Liver (tissue), 9 donors: Measurements from ENCODE around the gene FAIM2. TPM values are rescaled to one million over a fixed set of nuclear protein-coding genes. Genes with fewer than 3 reads are reported as not detected.

Experiments used
- DNase-seq: peaks from one replicate; pipeline ENCODE4 v3.0.0-alpha.2; 2017; ENCODE audit warnings: low spot score
- H3K27ac ChIP-seq, 2 donors: one replicate each; pipeline ENCODE4 v1.7.0; 2013; ENCODE audit warnings: inconsistent platforms in 2 of 2, low read length in 2 of 2, control low read depth in 1 of 2, low read depth in 1 of 2, mild to moderate bottlenecking in 1 of 2
- H3K27me3 ChIP-seq, 4 donors: one replicate each; pipeline versions ENCODE4 v1.6.1 to v1.7.0; 2013; ENCODE audit warnings: low read length in 3 of 4, inconsistent platforms in 1 of 4, mild to moderate bottlenecking in 1 of 4, moderate library complexity in 1 of 4; ENCODE audit not compliant: control insufficient read depth in 4 of 4, insufficient read depth in 4 of 4
- H3K36me3 ChIP-seq, 4 donors: one replicate each; pipeline versions ENCODE4 v1.6.1 to v1.7.0; 2013; ENCODE audit warnings: low read length in 3 of 4, mild to moderate bottlenecking in 3 of 4, low read depth in 1 of 4, moderate library complexity in 1 of 4; ENCODE audit not compliant: control insufficient read depth in 4 of 4, insufficient read depth in 3 of 4
- H3K4me1 ChIP-seq, 4 donors: one replicate each; pipeline versions ENCODE4 v1.6.1 to v1.7.0; 2013; ENCODE audit warnings: low read length in 3 of 4, mild to moderate bottlenecking in 3 of 4, moderate library complexity in 1 of 4; ENCODE audit not compliant: control insufficient read depth in 4 of 4, insufficient read depth in 4 of 4
- H3K4me3 ChIP-seq, 3 donors: one replicate each; pipeline versions ENCODE4 v1.6.1 to v1.7.0; 2013; ENCODE audit warnings: low read length in 3 of 3, control low read depth in 1 of 3, low read depth in 1 of 3, mild to moderate bottlenecking in 1 of 3
- H3K9ac ChIP-seq, 2 donors: one replicate each; pipeline ENCODE4 v1.7.0; 2013; ENCODE audit warnings: low read length in 2 of 2, mild to moderate bottlenecking in 2 of 2, moderate library complexity in 2 of 2, control low read depth in 1 of 2, low read depth in 1 of 2
- H3K9me3 ChIP-seq, 4 donors: one replicate each; pipeline versions ENCODE4 v1.6.1 to v1.7.0; 2013; ENCODE audit warnings: low read length in 3 of 4; ENCODE audit not compliant: control insufficient read depth in 4 of 4
- ATF3 ChIP-seq: IDR thresholded peaks from 2 replicates; pipeline ENCODE4 v1.6.1; 2016; ENCODE audit warnings: antibody characterized with exemption
- CTCF ChIP-seq: fragments of 150-350 bp; IDR thresholded peaks from 2 replicates; pipeline ENCODE4 v1.5.1; 2017; ENCODE audit warnings: improper control_type of control experiment, low read depth, low read length; ENCODE audit not compliant: missing input control
- FOXA1 ChIP-seq: IDR thresholded peaks from 2 replicates; pipeline ENCODE4 v1.6.1; 2016; ENCODE audit warnings: antibody characterized with exemption
- FOXA2 ChIP-seq: IDR thresholded peaks from 2 replicates; pipeline ENCODE4 v1.6.1; 2016; ENCODE audit warnings: antibody characterized with exemption
- GABPA ChIP-seq, 2 donors: IDR thresholded peaks in 1 of 2; conservative IDR thresholded peaks in 1 of 2; 2 replicates each; pipeline ENCODE4 v1.6.1; 2016; ENCODE audit warnings: antibody characterized with exemption in 2 of 2, mild to moderate bottlenecking in 1 of 2, moderate library complexity in 1 of 2
- HNF4A ChIP-seq, 2 donors: conservative IDR thresholded peaks; 2 replicates each; pipeline ENCODE4 v1.6.1; 2016; ENCODE audit warnings: antibody characterized with exemption in 2 of 2, mild to moderate bottlenecking in 2 of 2
- HNF4G ChIP-seq: IDR thresholded peaks from 2 replicates; pipeline ENCODE4 v1.6.1; 2016; ENCODE audit warnings: antibody characterized with exemption
- JUND ChIP-seq, 2 donors: IDR thresholded peaks; 2 replicates each; pipeline ENCODE4 v1.6.1; 2016; ENCODE audit warnings: antibody characterized with exemption in 2 of 2
- MAX ChIP-seq: IDR thresholded peaks from 2 replicates; pipeline ENCODE4 v1.6.1; 2016; ENCODE audit warnings: antibody characterized with exemption
- NR2F2 ChIP-seq: IDR thresholded peaks from 2 replicates; pipeline ENCODE4 v1.6.1; 2016; ENCODE audit warnings: antibody characterized with exemption
- RAD21 ChIP-seq, 2 donors: IDR thresholded peaks; 2 replicates each; pipeline ENCODE4 v1.6.1; 2016; ENCODE audit warnings: antibody characterized with exemption in 2 of 2, mild to moderate bottlenecking in 2 of 2
- REST ChIP-seq: IDR thresholded peaks from 2 replicates; pipeline ENCODE4 v1.6.1; 2016; ENCODE audit warnings: antibody characterized with exemption, mild to moderate bottlenecking
- RXRA ChIP-seq, 2 donors: IDR thresholded peaks; 2 replicates each; pipeline ENCODE4 v1.6.1; 2017 to 2018; ENCODE audit warnings: antibody characterized with exemption in 2 of 2, mild to moderate bottlenecking in 1 of 2
- SP1 ChIP-seq: IDR thresholded peaks from 2 replicates; pipeline ENCODE4 v1.6.1; 2018; ENCODE audit warnings: antibody characterized with exemption, mild to moderate bottlenecking
- TAF1 ChIP-seq: conservative IDR thresholded peaks from 2 replicates; pipeline ENCODE4 v1.6.1; 2016; ENCODE audit warnings: antibody characterized with exemption, mild to moderate bottlenecking
- YY1 ChIP-seq: IDR thresholded peaks from 2 replicates; pipeline ENCODE4 v1.6.1; 2016; ENCODE audit warnings: antibody characterized with exemption, mild to moderate bottlenecking
- ZBTB33 ChIP-seq: IDR thresholded peaks from 2 replicates; pipeline ENCODE4 v1.6.1; 2016; ENCODE audit warnings: antibody characterized with exemption
- WGBS: extraction: QIAGEN DNeasy Blood & Tissue Kit; methylation state at CpG from one replicate; pipeline ENCODE4 v1.1.7; 2013; 5-methylcytosine and 5-hydroxymethylcytosine counted together
- polyA plus RNA-seq, 2 donors: library from polyadenylated mRNA; stranded (reverse) in 1 of 2; unstranded in 1 of 2; fragments of 200-250 nt in 1 of 2; fragments of >200 nt in 1 of 2; fragmentation: Nextera tagmentation in 1 of 2; extraction: Ambion mirVana in 1 of 2; gene quantifications; one replicate each; pipeline versions ENCODE4 v1.2.1 to v1.2.3, GENCODE V29; 2013 to 2015
- total RNA-seq, 2 donors: library from RNA; depleted of rRNA; stranded (reverse); fragments of >200 nt; gene quantifications; one replicate each; pipeline ENCODE4 v1.2.3, GENCODE V29; 2014
- donor health status: healthy.
- donor health status: healthy.
- donor health status: healthy.
- donor health status: healthy.
- donor health status: healthy.

Gene FAIM2
- total and polyA plus RNA-seq, 4 donors: 0.06 to 0.23 TPM; not detected in 2

DNA sequence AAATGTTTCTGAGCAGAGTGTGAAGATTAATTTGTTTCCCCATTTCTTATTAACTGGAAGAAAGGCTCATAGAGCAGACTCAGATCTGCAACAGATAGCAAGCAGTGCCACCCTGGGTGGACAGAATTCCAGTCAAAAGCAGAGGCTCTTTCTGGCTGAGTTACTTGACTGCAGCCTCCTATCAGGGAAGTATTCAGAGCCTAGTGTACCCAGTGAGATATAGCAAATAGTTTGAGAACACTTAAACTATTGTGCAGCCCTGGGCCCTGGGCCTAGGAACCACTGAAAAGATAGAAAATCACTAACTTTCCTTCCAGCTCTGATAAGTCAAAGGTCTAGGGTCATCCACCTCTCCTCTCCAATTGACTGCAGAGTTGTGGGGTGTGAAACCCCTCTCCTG, 35.6 kb upstream of the FAIM2 start:
- no peak overlapping the region for H3K9ac ChIP-seq
- TF ChIP-seq FOXA2: no peak
- TF ChIP-seq HNF4A (conservative IDR thresholded peaks at IDR 0.05): no peak
- no peak for TF ChIP-seq RAD21 (IDR thresholded peaks at IDR 0.05)
- no peak for TF ChIP-seq REST
- no peak for TF ChIP-seq CTCF
- TF ChIP-seq GABPA (IDR thresholded peaks at IDR 0.05 in 1 of 2, conservative IDR thresholded peaks at IDR 0.05 in 1 of 2): no peak
- no peak for TF ChIP-seq HNF4G
- no peak for TF ChIP-seq RXRA (IDR thresholded peaks at IDR 0.05)
- TF ChIP-seq ATF3: no peak
- no peak for TF ChIP-seq JUND (IDR thresholded peaks at IDR 0.05)
- no peak for TF ChIP-seq ZBTB33
- H3K27ac ChIP-seq: no peak overlapping the region
- H3K4me3 ChIP-seq: no peak overlapping the region
- H3K4me1 ChIP-seq: no peaks in the 10 kb centered on the region
- no peaks in the 10 kb centered on the region for H3K9me3 ChIP-seq
- H3K27me3 ChIP-seq: no peaks in the 10 kb centered on the region
- DNase-seq: no peak
- H3K36me3 ChIP-seq: no peaks in the 10 kb centered on the region

- Histone ChIP-seq H3K4me3 (no peak overlapping the region), H3K27me3 (no peaks in the 10 kb centered on the region), H3K27ac (no peak overlapping the region), H3K4me1 (no peaks in the 10 kb centered on the region), H3K9me3 (no peaks in the 10 kb centered on the region), H3K9ac (no peak overlapping the region), H3K36me3 (no peaks in the 10 kb centered on the region)
- no peak for TF ChIP-seq FOXA1
- no peak for TF ChIP-seq TAF1
- TF ChIP-seq NR2F2: no peak
- no peak for TF ChIP-seq JUND (IDR thresholded peaks at IDR 0.05)
- no peak for TF ChIP-seq HNF4A (conservative IDR thresholded peaks at IDR 0.05)
- no peak for TF ChIP-seq CTCF
- no peak for TF ChIP-seq YY1
- TF ChIP-seq MAX: no peak
- TF ChIP-seq REST: no peak
- TF ChIP-seq ATF3: no peak
- no peak for TF ChIP-seq GABPA (IDR thresholded peaks at IDR 0.05 in 1 of 2, conservative IDR thresholded peaks at IDR 0.05 in 1 of 2)
- no peak for TF ChIP-seq SP1
- TF ChIP-seq HNF4G: no peak
- whole genome bisulfite sequencing: 89% methylated on average over 8 of the region's 8 CpGs
- DNase-seq: no peak
Measured at GRCh38 chr12:49937639-49938300, 34.1 kb upstream of the FAIM2 start.
